Ishikawa (cell line): Measurements from ENCODE around the gene BOD1L2.

Experiments used
- CEBPB ChIP-seq: IDR thresholded peaks from 2 replicates; pipeline ENCODE4 v1.6.1; 2012
- CREB1 ChIP-seq: IDR thresholded peaks from 2 replicates; pipeline ENCODE4 v1.6.1; 2012; ENCODE audit warnings: low read depth
- EGR1 ChIP-seq: IDR thresholded peaks from 2 replicates; pipeline ENCODE4 v1.6.1; 2012
- EP300 ChIP-seq: IDR thresholded peaks from 2 replicates; pipeline ENCODE4 v1.6.1; 2012; ENCODE audit warnings: borderline replicate concordance
- FOXM1 ChIP-seq: IDR thresholded peaks from 2 replicates; pipeline ENCODE4 v1.6.1; 2012; ENCODE audit warnings: low read depth, borderline replicate concordance
- MAX ChIP-seq: IDR thresholded peaks from 2 replicates; pipeline ENCODE4 v1.6.1; 2012
- NFIC ChIP-seq: IDR thresholded peaks from 2 replicates; pipeline ENCODE4 v1.6.1; 2012
- RAD21 ChIP-seq: IDR thresholded peaks from 2 replicates; pipeline ENCODE4 v1.6.1; 2012; ENCODE audit warnings: low read depth
- REST ChIP-seq: IDR thresholded peaks from 2 replicates; pipeline ENCODE4 v1.6.1; 2012; ENCODE audit warnings: low read depth, mild to moderate bottlenecking
- TAF1 ChIP-seq: IDR thresholded peaks from 2 replicates; pipeline ENCODE4 v1.6.1; 2012; ENCODE audit warnings: low read depth, mild to moderate bottlenecking
- TCF12 ChIP-seq: IDR thresholded peaks from 2 replicates; pipeline ENCODE4 v1.6.1; 2012; ENCODE audit warnings: low read depth
- TEAD4 ChIP-seq: IDR thresholded peaks from 2 replicates; pipeline ENCODE4 v1.6.1; 2012
- USF1 ChIP-seq: IDR thresholded peaks from 2 replicates; pipeline ENCODE4 v1.6.1; 2012
- YY1 ChIP-seq: IDR thresholded peaks from 2 replicates; pipeline ENCODE4 v1.6.1; 2012; ENCODE audit warnings: low read depth
- ZBTB7A ChIP-seq: IDR thresholded peaks from 2 replicates; pipeline ENCODE4 v1.6.1; 2012; ENCODE audit warnings: low read depth

Gene BOD1L2

GRCh38 chr18:57142324-57142723, 4.6 kb upstream of the BOD1L2 start:
- TF ChIP-seq ZBTB7A = no peak
- TF ChIP-seq CEBPB = no peak
- TF ChIP-seq TEAD4 = no peak
- TF ChIP-seq NFIC = no peak
- no peak for TF ChIP-seq TCF12
- no peak for TF ChIP-seq TAF1
- no peak for TF ChIP-seq FOXM1
- TF ChIP-seq CREB1 = no peak
- no peak for TF ChIP-seq USF1
- TF ChIP-seq MAX = no peak

- TF ChIP-seq TCF12 (no peak), EP300 (no peak), TAF1 (no peak), MAX (no peak), USF1 (no peak), RAD21 (no peak), NFIC (no peak), YY1 (no peak), TEAD4 (no peak), CEBPB (no peak), EGR1 (no peak), REST (no peak), FOXM1 (no peak), CREB1 (no peak), ZBTB7A (no peak)
Observed at GRCh38 chr18:57143265-57143664, 3.6 kb upstream of the BOD1L2 start.

- TF ChIP-seq FOXM1 (no peak), USF1 (no peak), RAD21 (no peak), TAF1 (no peak), NFIC (no peak), CREB1 (no peak), TEAD4 (no peak), EP300 (no peak), YY1 (no peak), REST (no peak), MAX (no peak), EGR1 (no peak), ZBTB7A (no peak)
Observed at GRCh38 chr18:57148263-57148662, 1.4 kb downstream of the BOD1L2 start.

GRCh38 chr18:57149051-57149450, 2.2 kb downstream of the BOD1L2 start:
- no peak for TF ChIP-seq CREB1
- TF ChIP-seq TEAD4 = no peak
- no peak for TF ChIP-seq TAF1
- TF ChIP-seq RAD21 = no peak
- TF ChIP-seq FOXM1 = no peak
- TF ChIP-seq EP300 = no peak
- TF ChIP-seq EGR1 = no peak
- no peak for TF ChIP-seq MAX
- no peak for TF ChIP-seq REST
- no peak for TF ChIP-seq YY1
- no peak for TF ChIP-seq NFIC
- no peak for TF ChIP-seq CEBPB
- TF ChIP-seq USF1 = no peak
- no peak for TF ChIP-seq ZBTB7A
- TF ChIP-seq TCF12 = no peak
